WTC11 (cell line): ENCODE measurements around the gene UNC13D. TPM values are rescaled to one million over a fixed set of nuclear protein-coding genes. Genes with fewer than 3 reads are reported as not detected.

Source experiments
- ATAC-seq: fragments of 200-7000 bp; cut with Tn5 transposase; 2 replicates; pipeline ENCODE4 v1.10.0; 2021; ENCODE audit warnings: mild to moderate bottlenecking, moderate library complexity
- CTCF ChIA-PET: fragments of 300-600 bp; sonication (Branson Sonifier 250); formaldehyde crosslinking; loops from one replicate; lab custom pipeline; 2021; ENCODE audit warnings: antibody characterized with exemption; lab: Charles Lee
- POLR2A ChIA-PET: fragments of 350-600 bp; sonication (Branson Sonifier 250); formaldehyde crosslinking; loops from one replicate; lab custom pipeline; 2021; ENCODE audit warnings: antibody characterized with exemption; lab: Charles Lee
- DNase-seq: peaks from one replicate; pipeline ENCODE4 v3.0.0; 2021; ENCODE audit warnings: low spot score
- H3K27ac Mint-ChIP-seq: 2 replicates; pipeline ENCODE4 v1.8.0; 2021; ENCODE audit warnings: mixed read lengths
- H3K27me3 Mint-ChIP-seq: 2 replicates; pipeline ENCODE4 v1.8.0; 2021; ENCODE audit warnings: low read depth, mild to moderate bottlenecking, moderate library complexity, mixed read lengths
- H3K36me3 Mint-ChIP-seq: 2 replicates; pipeline ENCODE4 v1.8.0; 2021; ENCODE audit warnings: mixed read lengths
- H3K4me1 Mint-ChIP-seq: 2 replicates; pipeline ENCODE4 v1.8.0; 2022; ENCODE audit warnings: mixed read lengths
- H3K4me3 Mint-ChIP-seq: 2 replicates; pipeline ENCODE4 v1.8.0; 2021; ENCODE audit warnings: mild to moderate bottlenecking, moderate library complexity, mixed read lengths
- H3K9me3 Mint-ChIP-seq: 2 replicates; pipeline ENCODE4 v1.8.0; 2021; ENCODE audit warnings: mixed read lengths
- ATF2 ChIP-seq: sonication (generic); formaldehyde crosslinking; IDR thresholded peaks from 2 replicates; pipeline ENCODE4 v1.8.1; 2022; ENCODE audit warnings: low read depth, missing genetic modification reagents, borderline replicate concordance
- ELF4 ChIP-seq: sonication (generic); formaldehyde crosslinking; IDR thresholded peaks from 2 replicates; pipeline ENCODE4 v1.8.1; 2022; ENCODE audit warnings: low read depth, mild to moderate bottlenecking, moderate library complexity, missing genetic modification reagents
- ETV6 ChIP-seq: sonication (generic); formaldehyde crosslinking; IDR thresholded peaks from 2 replicates; pipeline ENCODE4 v1.8.1; 2022; ENCODE audit warnings: mild to moderate bottlenecking, missing genetic modification reagents
- IRF1 ChIP-seq: sonication (generic); formaldehyde crosslinking; IDR thresholded peaks from 2 replicates; pipeline ENCODE4 v1.8.0; 2023; ENCODE audit warnings: missing genetic modification reagents
- NFE2L1 ChIP-seq: sonication (generic); formaldehyde crosslinking; IDR thresholded peaks from 2 replicates; pipeline ENCODE4 v1.8.1; 2023; ENCODE audit warnings: missing genetic modification reagents
- RELA ChIP-seq: sonication (generic); formaldehyde crosslinking; IDR thresholded peaks from 2 replicates; pipeline ENCODE4 v1.8.1; 2022; ENCODE audit warnings: missing genetic modification reagents, mild to moderate bottlenecking, borderline replicate concordance
- TCF7 ChIP-seq: sonication (generic); formaldehyde crosslinking; IDR thresholded peaks from 2 replicates; pipeline ENCODE4 v1.8.0; 2022; ENCODE audit warnings: mild to moderate bottlenecking, low read depth, missing genetic modification reagents, moderate library complexity
- TP53 ChIP-seq: sonication (generic); formaldehyde crosslinking; IDR thresholded peaks from 2 replicates; pipeline ENCODE4 v1.8.1; 2023; ENCODE audit warnings: mild to moderate bottlenecking, missing genetic modification reagents
- USF1 ChIP-seq: sonication (generic); formaldehyde crosslinking; IDR thresholded peaks from 2 replicates; pipeline ENCODE4 v1.8.0; 2022; ENCODE audit warnings: mild to moderate bottlenecking, missing genetic modification reagents
- USF2 ChIP-seq: sonication (generic); formaldehyde crosslinking; IDR thresholded peaks from 2 replicates; pipeline ENCODE4 v1.8.1; 2023; ENCODE audit warnings: mild to moderate bottlenecking, missing genetic modification reagents, moderate library complexity
- ZBTB21 ChIP-seq: sonication (generic); formaldehyde crosslinking; IDR thresholded peaks from 2 replicates; pipeline ENCODE4 v1.8.1; 2023; ENCODE audit warnings: mild to moderate bottlenecking, missing genetic modification reagents, borderline replicate concordance
- ZNF232 ChIP-seq: sonication (generic); formaldehyde crosslinking; IDR thresholded peaks from 2 replicates; pipeline ENCODE4 v1.8.0; 2022; ENCODE audit warnings: mild to moderate bottlenecking, missing genetic modification reagents
- ZNF416 ChIP-seq: fragments of 250-450 bp; sonication (Bioruptor Pico); IDR thresholded peaks from 2 replicates; pipeline ENCODE4 v1.9.0; 2021; ENCODE audit warnings: mild to moderate bottlenecking, inconsistent platforms
- ZNF532 ChIP-seq: fragments of 250-450 bp; sonication (Bioruptor Pico); IDR thresholded peaks from 2 replicates; pipeline ENCODE4 v1.9.0; 2021; ENCODE audit warnings: mild to moderate bottlenecking, borderline replicate concordance
- total RNA-seq: library from RNA; stranded (reverse); gene quantifications from 3 replicates; pipeline ENCODE4 v1.2.3, GENCODE V29; 2021
- TF ChIP-seq, protein P1 (sequence below): fragments of 250-450 bp; sonication (Bioruptor Pico); IDR thresholded peaks from 2 replicates; pipeline ENCODE4 v1.8.0; 2021; ENCODE audit warnings: mild to moderate bottlenecking
- TF ChIP-seq, protein P2 (sequence below): sonication (generic); formaldehyde crosslinking; conservative IDR thresholded peaks from 2 replicates; pipeline ENCODE4 v1.8.1; 2023; ENCODE audit warnings: mild to moderate bottlenecking, low read depth, missing genetic modification reagents, moderate library complexity
- TF ChIP-seq, protein P3 (sequence below): sonication (generic); formaldehyde crosslinking; IDR thresholded peaks from 2 replicates; pipeline ENCODE4 v1.8.1; 2022; ENCODE audit warnings: low read depth, mild to moderate bottlenecking, moderate library complexity, missing genetic modification reagents, borderline replicate concordance
- TF ChIP-seq, protein P4 (sequence below): sonication (generic); formaldehyde crosslinking; conservative IDR thresholded peaks from 2 replicates; pipeline ENCODE4 v1.8.1; 2022; ENCODE audit warnings: mild to moderate bottlenecking, missing genetic modification reagents

Gene UNC13D
- total RNA-seq, 1 experiment from 2014 or later = 13.1 TPM

- no peak for TF ChIP-seq USF2 (CRISPR knock-in tag)
Measured at GRCh38 chr17:75825748-75826370, 18.3 kb downstream of the UNC13D start (continued).

- POLR2A ChIA-PET = no interaction called here
- no peak for ATAC-seq
Measured at GRCh38 chr17:75825149-75825552, 19.1 kb downstream of the UNC13D start.

GRCh38 chr17:75824666-75825065, 19.5 kb downstream of the UNC13D start:
- no peak overlapping the region for H3K4me3 Mint-ChIP-seq
- peaks cover 11% of the 10 kb centered on the region for H3K4me1 Mint-ChIP-seq
- CTCF ChIA-PET = interaction anchor here (0.7 to 3.9 kb wide), 2 partner anchors 31 to 36 kb away, joined by 3 to 25 read pairs; partner anchors contain the start of gene WBP2
- H3K9me3 Mint-ChIP-seq = no peaks in the 10 kb centered on the region
- no peak for DNase-seq
- H3K36me3 Mint-ChIP-seq = peaks cover 22% of the 10 kb centered on the region; the same call in 1 of the 2 replicates
- ATAC-seq = no peak
- POLR2A ChIA-PET = no interaction called here
- H3K27ac Mint-ChIP-seq = no peak overlapping the region
- H3K27me3 Mint-ChIP-seq = no peaks in the 10 kb centered on the region
- TF ChIP-seq NFE2L1 (CRISPR knock-in tag) = no peak
- TF ChIP-seq ZNF532 = no peak
- TF ChIP-seq ELF4 (CRISPR knock-in tag) = no peak
- TF ChIP-seq RELA (CRISPR knock-in tag) = no peak
- TF ChIP-seq ATF2 (CRISPR knock-in tag) = no peak
- no peak for TF ChIP-seq ZNF416 (CRISPR knock-in tag)
- TF ChIP-seq, protein P1, sequence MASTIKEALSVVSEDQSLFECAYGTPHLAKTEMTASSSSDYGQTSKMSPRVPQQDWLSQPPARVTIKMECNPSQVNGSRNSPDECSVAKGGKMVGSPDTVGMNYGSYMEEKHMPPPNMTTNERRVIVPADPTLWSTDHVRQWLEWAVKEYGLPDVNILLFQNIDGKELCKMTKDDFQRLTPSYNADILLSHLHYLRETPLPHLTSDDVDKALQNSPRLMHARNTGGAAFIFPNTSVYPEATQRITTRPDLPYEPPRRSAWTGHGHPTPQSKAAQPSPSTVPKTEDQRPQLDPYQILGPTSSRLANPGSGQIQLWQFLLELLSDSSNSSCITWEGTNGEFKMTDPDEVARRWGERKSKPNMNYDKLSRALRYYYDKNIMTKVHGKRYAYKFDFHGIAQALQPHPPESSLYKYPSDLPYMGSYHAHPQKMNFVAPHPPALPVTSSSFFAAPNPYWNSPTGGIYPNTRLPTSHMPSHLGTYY = no peak
- no peak for TF ChIP-seq ETV6 (CRISPR knock-in tag)
- TF ChIP-seq USF1 (CRISPR knock-in tag) = no peak

More at GRCh38 chr17:75825149-75825552, 19.1 kb downstream of the UNC13D start:
- H3K4me3 Mint-ChIP-seq = no peak overlapping the region
- CTCF ChIA-PET = interaction anchor here (0.7 to 3.9 kb wide), 4 partner anchors 30 to 357 kb away, joined by 3 to 27 read pairs (median 16); partner anchors contain the start of genes GALK1 and WBP2
- peaks cover 12% of the 10 kb centered on the region for H3K4me1 Mint-ChIP-seq
- H3K27me3 Mint-ChIP-seq = no peaks in the 10 kb centered on the region
- no peaks in the 10 kb centered on the region for H3K9me3 Mint-ChIP-seq
- no peak for DNase-seq
- no peak for TF ChIP-seq ZBTB21 (CRISPR knock-in tag)
- no peak for TF ChIP-seq TP53 (CRISPR knock-in tag)
- no peak for TF ChIP-seq IRF1 (CRISPR knock-in tag)
- no peak for TF ChIP-seq ZNF232 (CRISPR knock-in tag)
- TF ChIP-seq, protein P2, sequence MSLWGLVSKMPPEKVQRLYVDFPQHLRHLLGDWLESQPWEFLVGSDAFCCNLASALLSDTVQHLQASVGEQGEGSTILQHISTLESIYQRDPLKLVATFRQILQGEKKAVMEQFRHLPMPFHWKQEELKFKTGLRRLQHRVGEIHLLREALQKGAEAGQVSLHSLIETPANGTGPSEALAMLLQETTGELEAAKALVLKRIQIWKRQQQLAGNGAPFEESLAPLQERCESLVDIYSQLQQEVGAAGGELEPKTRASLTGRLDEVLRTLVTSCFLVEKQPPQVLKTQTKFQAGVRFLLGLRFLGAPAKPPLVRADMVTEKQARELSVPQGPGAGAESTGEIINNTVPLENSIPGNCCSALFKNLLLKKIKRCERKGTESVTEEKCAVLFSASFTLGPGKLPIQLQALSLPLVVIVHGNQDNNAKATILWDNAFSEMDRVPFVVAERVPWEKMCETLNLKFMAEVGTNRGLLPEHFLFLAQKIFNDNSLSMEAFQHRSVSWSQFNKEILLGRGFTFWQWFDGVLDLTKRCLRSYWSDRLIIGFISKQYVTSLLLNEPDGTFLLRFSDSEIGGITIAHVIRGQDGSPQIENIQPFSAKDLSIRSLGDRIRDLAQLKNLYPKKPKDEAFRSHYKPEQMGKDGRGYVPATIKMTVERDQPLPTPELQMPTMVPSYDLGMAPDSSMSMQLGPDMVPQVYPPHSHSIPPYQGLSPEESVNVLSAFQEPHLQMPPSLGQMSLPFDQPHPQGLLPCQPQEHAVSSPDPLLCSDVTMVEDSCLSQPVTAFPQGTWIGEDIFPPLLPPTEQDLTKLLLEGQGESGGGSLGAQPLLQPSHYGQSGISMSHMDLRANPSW = no peak
- TF ChIP-seq, protein P3, sequence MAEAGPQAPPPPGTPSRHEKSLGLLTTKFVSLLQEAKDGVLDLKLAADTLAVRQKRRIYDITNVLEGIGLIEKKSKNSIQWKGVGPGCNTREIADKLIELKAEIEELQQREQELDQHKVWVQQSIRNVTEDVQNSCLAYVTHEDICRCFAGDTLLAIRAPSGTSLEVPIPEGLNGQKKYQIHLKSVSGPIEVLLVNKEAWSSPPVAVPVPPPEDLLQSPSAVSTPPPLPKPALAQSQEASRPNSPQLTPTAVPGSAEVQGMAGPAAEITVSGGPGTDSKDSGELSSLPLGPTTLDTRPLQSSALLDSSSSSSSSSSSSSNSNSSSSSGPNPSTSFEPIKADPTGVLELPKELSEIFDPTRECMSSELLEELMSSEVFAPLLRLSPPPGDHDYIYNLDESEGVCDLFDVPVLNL (CRISPR knock-in tag) = no peak
- no peak for TF ChIP-seq TCF7
- TF ChIP-seq, protein P4, sequence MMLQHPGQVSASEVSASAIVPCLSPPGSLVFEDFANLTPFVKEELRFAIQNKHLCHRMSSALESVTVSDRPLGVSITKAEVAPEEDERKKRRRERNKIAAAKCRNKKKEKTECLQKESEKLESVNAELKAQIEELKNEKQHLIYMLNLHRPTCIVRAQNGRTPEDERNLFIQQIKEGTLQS (CRISPR knock-in tag) = no peak
- H3K36me3 Mint-ChIP-seq = peaks cover 20% of the 10 kb centered on the region; the same call in 1 of the 2 replicates
- H3K27ac Mint-ChIP-seq = no peak overlapping the region
